Cardiac muscle cell (in vitro differentiated cells and primary cell): Measurements from ENCODE around the gene PRR36. TPM values are rescaled to one million over a fixed set of nuclear protein-coding genes. Genes with fewer than 3 reads are reported as not detected.

Source experiments
- DNase-seq, 2 donors: peaks; one replicate each; pipeline versions ENCODE4 v3.0.0 to v3.0.0-alpha.2; 2010 to 2017; ENCODE audit warnings: low read depth in 1 of 2, low spot score in 1 of 2
- H3K27ac ChIP-seq: fragments of 200-600 bp; sonication (generic); 2 replicates; pipeline ENCODE4 v1.5.1; 2016
- H3K27me3 ChIP-seq: fragments of 200-600 bp; sonication (generic); 2 replicates; pipeline ENCODE4 v1.6.0; 2016; ENCODE audit warnings: control low read depth
- H3K36me3 ChIP-seq: fragments of 200-600 bp; sonication (generic); 2 replicates; pipeline ENCODE4 v1.5.1; 2016; ENCODE audit warnings: control low read depth
- H3K4me1 ChIP-seq: fragments of 200-600 bp; sonication (generic); 2 replicates; pipeline ENCODE4 v1.8.1; 2017; ENCODE audit warnings: low read depth, mild to moderate bottlenecking, mixed run types
- H3K4me3 ChIP-seq: fragments of 200-600 bp; sonication (generic); 2 replicates; pipeline ENCODE4 v1.5.1; 2016; ENCODE audit warnings: mild to moderate bottlenecking
- H3K9me3 ChIP-seq: fragments of 200-600 bp; sonication (generic); 2 replicates; pipeline ENCODE4 v1.5.1; 2017; ENCODE audit warnings: low read depth, mild to moderate bottlenecking, control low read depth
- polyA plus RNA-seq: library from polyadenylated mRNA; unstranded; fragments of >200 nt; fragmentation: Nextera tagmentation; extraction: Ambion mirVana; gene quantifications from 2 replicates; pipeline ENCODE4 v1.2.1, GENCODE V29; 2016
- total RNA-seq: library from RNA; depleted of rRNA; stranded (reverse); fragments of >200 nt; gene quantifications from 2 replicates; pipeline ENCODE4 v1.2.3, GENCODE V29; 2016
- TF ChIP-seq, protein P1 (sequence below): IDR thresholded peaks from 2 replicates; pipeline ENCODE4 v1.5.1; 2012; ENCODE audit warnings: low read depth, mild to moderate bottlenecking, low read length

PRR36 gene
- total and polyA plus RNA-seq, 2 experiments from 2014 or later: 6.1 to 6.2 TPM

DNA sequence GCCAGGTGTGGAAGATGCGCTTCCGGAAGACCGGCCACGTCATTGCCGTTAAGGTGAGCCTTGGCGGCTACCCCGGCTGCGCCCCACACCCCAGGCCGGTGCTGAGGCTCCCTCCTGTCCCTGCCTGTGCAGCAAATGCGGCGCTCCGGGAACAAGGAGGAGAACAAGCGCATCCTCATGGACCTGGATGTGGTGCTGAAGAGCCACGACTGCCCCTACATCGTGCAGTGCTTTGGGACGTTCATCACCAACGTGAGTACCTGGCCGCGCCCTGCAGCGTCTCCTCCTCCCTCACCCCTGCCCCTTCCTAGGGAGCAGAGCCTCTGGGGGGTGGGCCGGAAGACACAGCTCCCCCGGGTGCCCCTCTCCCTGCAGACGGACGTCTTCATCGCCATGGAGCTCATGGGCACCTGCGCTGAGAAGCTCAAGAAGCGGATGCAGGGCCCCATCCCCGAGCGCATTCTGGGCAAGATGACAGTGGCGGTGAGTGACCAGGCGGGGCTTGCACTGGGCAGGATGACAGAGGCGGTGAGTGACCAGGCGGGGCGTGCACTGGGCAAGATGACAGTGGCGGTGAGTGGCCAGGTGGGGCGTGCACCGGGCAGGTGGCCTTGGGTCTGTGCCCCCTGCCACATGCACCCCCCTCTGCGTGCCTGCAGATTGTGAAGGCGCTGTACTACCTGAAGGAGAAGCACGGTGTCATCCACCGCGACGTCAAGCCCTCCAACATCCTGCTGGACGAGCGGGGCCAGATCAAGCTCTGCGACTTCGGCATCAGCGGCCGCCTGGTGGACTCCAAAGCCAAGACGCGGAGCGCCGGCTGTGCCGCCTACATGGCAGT, 36.4 kb upstream of the PRR36 start:
- H3K27me3 ChIP-seq: peaks cover 18% of the 10 kb centered on the region
- H3K36me3 ChIP-seq: peaks cover 21% of the 10 kb centered on the region
- H3K4me1 ChIP-seq: no peaks in the 10 kb centered on the region
- H3K9me3 ChIP-seq: no peaks in the 10 kb centered on the region
- no peak for DNase-seq
- H3K4me3 ChIP-seq: no peak overlapping the region
- H3K27ac ChIP-seq: no peak overlapping the region
- TF ChIP-seq, protein P1, sequence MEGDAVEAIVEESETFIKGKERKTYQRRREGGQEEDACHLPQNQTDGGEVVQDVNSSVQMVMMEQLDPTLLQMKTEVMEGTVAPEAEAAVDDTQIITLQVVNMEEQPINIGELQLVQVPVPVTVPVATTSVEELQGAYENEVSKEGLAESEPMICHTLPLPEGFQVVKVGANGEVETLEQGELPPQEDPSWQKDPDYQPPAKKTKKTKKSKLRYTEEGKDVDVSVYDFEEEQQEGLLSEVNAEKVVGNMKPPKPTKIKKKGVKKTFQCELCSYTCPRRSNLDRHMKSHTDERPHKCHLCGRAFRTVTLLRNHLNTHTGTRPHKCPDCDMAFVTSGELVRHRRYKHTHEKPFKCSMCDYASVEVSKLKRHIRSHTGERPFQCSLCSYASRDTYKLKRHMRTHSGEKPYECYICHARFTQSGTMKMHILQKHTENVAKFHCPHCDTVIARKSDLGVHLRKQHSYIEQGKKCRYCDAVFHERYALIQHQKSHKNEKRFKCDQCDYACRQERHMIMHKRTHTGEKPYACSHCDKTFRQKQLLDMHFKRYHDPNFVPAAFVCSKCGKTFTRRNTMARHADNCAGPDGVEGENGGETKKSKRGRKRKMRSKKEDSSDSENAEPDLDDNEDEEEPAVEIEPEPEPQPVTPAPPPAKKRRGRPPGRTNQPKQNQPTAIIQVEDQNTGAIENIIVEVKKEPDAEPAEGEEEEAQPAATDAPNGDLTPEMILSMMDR: no peak

DNA sequence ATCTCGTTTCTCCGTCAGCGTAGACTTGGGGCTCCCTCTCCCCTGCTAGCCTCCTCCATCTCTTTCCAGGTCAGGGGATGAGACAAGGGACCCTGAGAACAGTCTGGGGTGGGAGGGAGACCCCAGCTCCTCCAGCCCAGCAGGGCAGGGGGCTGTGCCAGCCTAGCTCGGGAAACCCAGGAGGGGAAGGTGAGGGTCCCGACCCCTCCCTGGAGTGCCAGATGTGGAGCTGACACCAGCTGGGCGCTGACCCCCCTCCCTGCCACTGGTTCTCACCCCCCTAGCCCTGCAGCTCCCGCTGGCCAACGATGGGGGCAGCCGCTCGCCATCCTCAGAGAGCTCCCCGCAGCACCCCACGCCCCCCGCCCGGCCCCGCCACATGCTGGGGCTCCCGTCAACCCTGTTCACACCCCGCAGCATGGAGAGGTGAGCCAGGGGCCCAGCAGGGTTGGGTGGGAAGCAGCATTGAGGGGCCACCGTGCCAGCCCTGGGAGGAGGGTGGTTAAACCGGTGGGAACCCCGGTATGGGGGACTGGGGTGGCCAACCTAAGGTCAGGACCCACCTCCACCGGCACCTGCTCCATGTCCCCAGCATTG, 35.4 kb upstream of the PRR36 start:
- TF ChIP-seq, protein P1: no peak
- Histone ChIP-seq H3K27ac (no peak overlapping the region), H3K9me3 (no peaks in the 10 kb centered on the region), H3K36me3 (peaks cover 21% of the 10 kb centered on the region), H3K4me3 (no peak overlapping the region), H3K27me3 (peaks cover 8% of the 10 kb centered on the region), H3K4me1 (peaks cover 8% of the 10 kb centered on the region)
- DNase-seq: no peak

DNA sequence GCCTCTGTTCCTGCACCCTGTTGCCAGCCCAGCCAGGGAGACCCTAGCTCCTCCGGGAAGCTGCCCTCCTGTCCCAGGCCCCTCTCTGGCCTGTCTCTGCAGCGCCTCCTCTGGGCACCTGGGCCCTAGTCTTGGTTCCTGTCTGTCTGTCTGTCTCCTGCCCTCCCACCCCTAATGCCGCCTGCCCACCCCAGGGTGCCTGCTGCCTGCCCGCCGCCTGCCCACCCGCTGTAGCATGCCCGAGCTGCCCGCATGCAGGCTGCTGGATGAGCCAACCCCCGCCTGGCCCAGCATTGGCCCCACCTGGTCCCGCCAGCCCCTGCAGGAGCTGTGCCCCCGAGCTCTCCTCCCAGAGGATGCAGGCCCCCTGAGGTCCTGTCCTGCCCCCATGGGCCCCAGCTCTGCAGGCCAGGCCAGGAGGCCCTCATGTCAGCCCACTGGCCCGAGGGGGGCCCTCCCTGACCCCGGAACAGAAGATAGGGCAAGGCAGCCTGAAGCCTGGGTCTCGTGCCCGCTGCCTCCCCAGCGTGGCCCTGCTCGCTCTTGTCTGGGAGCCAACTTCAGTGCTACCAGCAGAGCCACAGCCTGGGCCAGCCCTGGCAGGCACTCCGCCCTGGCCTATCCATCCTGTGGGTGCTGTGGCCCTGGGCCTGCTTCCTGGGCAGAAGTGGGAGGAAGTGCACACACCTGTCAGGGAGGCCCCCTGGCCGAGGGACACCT, 34.7 kb upstream of the PRR36 start:
- Histone ChIP-seq H3K4me1 (peaks cover 10% of the 10 kb centered on the region), H3K27me3 (peaks cover 2% of the 10 kb centered on the region), H3K9me3 (no peaks in the 10 kb centered on the region), H3K4me3 (no peak overlapping the region), H3K36me3 (peaks cover 21% of the 10 kb centered on the region), H3K27ac (no peak overlapping the region)
- TF ChIP-seq, protein P1: no peak
- no peak for DNase-seq

DNA sequence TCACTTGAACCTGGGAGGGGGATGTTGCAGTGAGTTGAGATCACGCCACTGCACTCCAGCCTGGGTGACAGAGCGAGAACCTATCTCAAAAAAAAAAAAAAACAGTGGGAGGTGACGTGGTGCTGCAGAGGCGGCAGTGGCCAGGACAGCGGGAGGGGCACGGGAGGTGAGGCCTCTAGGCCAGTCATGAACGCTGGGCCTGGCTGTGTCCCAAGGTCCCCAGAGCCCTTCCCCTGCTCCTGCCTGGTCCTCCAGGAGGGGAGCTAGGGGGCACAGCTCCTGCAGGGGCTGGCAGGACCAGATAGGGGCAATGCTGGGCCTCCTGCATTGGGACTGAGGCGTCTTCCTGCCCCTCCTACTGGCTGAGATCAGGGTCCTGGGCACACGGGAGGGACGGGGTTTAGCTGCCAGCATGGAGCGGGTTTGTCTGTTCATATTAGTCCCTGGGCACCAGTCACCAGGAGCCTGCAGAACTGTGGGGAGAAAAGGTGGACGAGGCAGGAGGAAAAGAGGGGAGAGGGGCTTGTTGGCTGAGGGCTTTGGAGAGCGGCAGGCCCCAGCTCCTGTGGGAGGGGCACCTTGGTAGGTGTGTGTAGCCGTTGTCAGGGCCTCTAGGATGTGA, 34.0 kb upstream of the PRR36 start:
- no peak for DNase-seq
- no peak overlapping the region for H3K4me3 ChIP-seq
- H3K9me3 ChIP-seq: no peaks in the 10 kb centered on the region
- H3K36me3 ChIP-seq: peaks cover 21% of the 10 kb centered on the region
- TF ChIP-seq, protein P1: no peak
- no peak overlapping the region for H3K27ac ChIP-seq
- no peaks in the 10 kb centered on the region for H3K27me3 ChIP-seq
- H3K4me1 ChIP-seq: peaks cover 10% of the 10 kb centered on the region

DNA sequence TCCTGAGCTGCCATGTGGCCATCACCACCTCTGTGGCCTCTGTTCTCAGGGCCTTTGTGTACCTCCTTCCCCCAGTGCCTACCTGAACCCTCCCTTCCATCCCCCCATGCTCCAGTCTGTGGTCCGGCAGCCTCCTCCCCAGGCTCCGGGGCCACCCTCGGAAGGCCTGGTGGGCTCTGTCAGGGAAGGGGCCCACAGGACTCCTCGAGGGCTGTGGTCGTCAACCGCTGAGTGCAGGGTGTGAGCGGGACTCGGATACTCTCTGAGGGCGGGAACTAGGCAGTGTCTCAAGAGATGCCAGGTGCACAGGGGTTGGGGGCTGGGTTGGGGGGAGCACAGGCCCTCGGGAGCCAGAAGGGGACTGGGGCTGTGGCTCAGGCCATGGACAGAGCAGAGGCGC, 33.4 kb upstream of the PRR36 start:
- no peak overlapping the region for H3K4me3 ChIP-seq
- H3K36me3 ChIP-seq: peaks cover 20% of the 10 kb centered on the region
- H3K27ac ChIP-seq: no peak overlapping the region
- H3K27me3 ChIP-seq: no peaks in the 10 kb centered on the region
- H3K4me1 ChIP-seq: peaks cover 14% of the 10 kb centered on the region
- H3K9me3 ChIP-seq: no peaks in the 10 kb centered on the region
- TF ChIP-seq, protein P1: no peak
- DNase-seq: no peak
